Activated T-cell treated with anti-CD3 and anti-CD28 coated beads, Interleukin-2, amount 50 U/mL, for 1 hour (primary cell): ENCODE measurements around the gene FOXC1.
A peak's percentile ranks its signal among the peaks of the same experiment; 100 is the strongest.

Experiments
- DNase-seq: peaks from one replicate; pipeline ENCODE4 v3.0.0-alpha.2; 2020

Gene FOXC1

DNA sequence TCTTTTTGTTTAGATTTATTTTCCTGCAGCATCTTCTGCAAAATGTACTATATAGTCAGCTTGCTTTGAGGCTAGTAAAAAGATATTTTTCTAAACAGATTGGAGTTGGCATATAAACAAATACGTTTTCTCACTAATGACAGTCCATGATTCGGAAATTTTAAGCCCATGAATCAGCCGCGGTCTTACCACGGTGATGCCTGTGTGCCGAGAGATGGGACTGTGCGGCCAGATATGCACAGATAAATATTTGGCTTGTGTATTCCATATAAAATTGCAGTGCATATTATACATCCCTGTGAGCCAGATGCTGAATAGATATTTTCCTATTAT lies 3.2 kb downstream of the FOXC1 start:
- no peak for DNase-seq

DNA sequence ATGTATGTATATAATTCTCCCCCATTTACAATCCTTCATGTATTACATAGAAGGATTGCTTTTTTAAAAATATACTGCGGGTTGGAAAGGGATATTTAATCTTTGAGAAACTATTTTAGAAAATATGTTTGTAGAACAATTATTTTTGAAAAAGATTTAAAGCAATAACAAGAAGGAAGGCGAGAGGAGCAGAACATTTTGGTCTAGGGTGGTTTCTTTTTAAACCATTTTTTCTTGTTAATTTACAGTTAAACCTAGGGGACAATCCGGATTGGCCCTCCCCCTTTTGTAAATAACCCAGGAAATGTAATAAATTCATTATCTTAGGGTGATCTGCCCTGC lies 3.6 kb downstream of the FOXC1 start:
- no peak for DNase-seq

DNA sequence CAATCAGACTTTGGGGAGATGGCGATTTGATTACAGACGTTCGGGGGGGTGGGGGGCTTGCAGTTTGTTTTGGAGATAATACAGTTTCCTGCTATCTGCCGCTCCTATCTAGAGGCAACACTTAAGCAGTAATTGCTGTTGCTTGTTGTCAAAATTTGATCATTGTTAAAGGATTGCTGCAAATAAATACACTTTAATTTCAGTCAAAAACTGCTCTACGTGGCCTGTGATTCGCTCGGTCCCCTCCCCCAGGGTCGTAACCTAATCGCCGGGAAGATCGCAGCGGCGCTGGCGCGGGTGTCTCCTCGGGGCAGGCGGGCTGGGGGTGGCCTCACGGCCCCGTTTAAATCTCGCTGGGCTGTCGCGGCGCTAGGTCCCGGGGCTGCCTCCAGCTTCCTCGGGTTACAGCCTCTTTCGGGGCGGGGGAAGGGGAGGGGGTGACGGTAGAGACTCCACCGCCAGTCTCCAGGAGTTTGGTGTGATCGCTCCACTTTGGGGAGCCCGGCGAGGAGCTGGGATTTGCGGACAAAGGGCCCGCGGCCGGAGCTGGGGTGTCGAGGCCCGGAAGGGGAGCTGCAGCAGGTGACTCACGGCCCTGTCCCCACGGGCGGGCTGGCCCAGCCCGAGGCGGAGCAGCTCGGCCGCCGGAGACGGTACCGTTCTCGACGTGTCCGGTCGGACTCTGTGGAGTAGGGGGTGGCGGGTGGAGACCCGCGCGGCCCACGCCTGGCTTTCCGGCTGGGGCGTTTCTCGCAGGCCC lies 4.2 kb downstream of the FOXC1 start:
- peak; percentile 27 for DNase-seq

DNA sequence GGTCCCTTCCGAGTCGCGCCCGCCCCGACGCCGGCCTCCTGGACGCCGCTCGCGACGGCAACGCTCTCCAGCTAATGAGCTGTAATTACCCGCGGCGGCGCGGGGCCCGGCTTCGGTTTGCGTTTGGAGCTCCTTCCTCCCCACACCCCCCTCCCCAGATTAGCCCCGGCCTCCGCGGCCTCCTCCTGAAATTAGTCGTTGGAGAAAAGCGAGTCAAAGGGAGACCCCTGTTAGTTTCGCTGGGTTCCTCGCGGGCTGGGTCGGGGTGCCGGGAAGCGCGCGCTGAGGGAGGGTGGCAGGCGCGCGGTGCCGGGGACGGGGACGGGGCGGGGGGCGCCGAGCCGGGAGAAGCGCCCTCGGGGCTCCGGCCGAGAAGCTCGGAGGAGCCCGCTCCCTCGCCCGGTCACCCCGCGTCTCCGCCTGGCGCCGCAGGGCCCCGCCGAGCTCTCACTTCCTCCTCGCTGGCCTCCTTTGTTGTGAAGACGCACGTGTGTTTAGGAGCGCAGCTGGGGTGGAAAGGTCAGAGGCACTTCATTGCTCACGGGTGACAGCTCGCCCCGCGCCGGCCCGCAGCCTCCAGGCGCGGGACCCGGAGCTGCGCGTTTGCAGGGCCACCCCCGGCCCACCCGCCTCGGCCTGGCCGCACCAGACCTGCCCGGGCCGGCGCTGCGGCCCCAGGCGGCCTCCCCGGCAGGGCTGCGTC lies 4.9 kb downstream of the FOXC1 start:
- DNase-seq: no peak

DNA sequence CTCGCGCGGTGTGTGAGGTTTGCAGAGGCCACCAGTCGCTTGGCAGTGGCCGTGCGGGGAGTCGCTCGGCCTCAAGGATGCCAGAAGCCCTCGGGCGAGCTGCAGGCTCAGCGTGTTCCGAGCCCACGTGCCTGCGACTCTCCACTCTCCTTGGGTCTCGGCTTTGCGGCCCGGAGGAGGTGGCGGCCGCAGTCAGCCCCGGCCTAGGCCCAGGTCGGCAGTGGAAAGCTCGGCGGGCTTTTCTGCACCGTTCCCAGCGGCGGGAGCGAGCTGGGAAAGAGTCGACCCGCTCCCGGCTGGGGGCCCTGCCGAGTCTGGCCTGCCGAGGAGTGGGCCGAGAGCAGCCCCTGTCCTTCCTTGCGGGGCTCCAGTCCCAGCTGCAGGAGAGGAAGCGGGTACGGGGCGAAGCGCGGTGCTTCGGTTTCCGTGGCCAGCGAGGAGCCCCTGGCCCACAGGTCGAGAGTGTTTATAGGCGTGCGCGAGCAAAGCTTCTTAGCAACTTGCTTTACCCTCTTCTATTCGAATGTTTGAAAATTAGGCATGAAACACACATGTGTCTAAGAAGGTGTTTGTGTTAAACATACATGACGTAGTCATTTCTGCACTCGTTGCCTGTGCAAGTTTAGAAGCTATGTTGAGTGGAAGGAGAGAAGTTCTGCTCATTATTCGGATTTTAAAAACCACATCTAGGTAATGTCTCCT lies 5.6 kb downstream of the FOXC1 start:
- DNase-seq: no peak

DNA sequence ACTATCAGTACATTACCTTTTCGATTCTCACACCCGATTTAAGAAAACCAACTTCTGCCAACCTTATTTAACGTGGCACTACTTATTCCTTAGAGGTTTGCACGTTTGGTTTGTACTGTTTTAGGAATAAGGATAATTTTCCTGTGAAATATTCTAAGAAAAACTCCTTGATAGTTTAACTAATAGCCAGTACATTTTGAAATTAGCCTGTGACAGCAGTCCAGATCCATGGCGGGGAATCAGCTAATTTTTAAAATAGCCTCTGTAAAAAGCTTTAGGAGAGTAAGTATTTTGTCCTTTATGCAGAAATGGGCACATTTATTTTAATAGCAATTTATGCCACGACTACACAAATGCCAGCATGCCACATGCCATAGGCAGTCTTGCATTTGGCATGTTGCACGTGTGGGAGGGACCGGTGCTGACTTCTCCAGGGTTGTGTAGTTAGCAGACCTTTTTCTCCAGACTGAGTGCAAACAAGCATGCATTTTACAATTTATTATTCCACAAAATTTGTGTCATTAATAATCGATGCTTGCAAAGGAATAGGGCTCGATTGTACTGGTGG lies 6.2 kb downstream of the FOXC1 start:
- DNase-seq: no peak

DNA sequence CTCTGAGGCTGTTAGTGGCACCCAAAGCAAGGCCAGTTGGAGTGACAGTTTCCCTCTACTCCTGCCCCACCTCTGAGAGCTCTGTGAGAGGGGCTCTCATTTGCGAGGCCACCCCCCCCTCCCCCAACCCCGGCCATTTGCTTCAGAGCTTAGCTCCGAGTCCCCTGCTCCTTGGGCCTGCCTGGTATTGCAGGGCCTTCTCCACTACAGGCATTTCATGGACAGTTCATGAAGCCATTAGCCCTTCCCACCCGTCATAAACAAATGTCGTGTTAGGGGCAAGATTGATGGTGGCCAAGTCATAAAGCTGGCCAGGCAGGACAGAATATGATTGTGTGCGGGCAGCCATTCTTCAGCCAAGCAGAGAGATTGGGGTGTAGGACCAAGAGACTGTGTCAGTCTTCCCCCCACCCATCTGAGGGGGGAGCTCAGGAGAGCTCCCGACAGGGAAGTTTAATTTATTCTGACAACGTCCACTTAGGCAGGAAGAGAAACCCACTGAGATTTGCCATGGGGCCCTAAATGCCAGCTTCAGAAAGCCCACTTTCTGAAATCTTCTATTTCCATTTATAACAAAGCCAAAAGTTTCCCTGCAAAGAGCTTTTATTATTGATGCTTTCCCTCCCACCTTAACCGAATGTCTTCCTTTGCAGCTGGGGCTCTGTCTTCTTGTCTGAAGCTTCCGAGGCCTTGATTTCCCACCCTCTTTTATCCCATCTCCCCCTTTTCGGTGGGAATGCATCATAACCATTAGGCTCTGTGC lies 7.2 kb downstream of the FOXC1 start:
- no peak for DNase-seq

DNA sequence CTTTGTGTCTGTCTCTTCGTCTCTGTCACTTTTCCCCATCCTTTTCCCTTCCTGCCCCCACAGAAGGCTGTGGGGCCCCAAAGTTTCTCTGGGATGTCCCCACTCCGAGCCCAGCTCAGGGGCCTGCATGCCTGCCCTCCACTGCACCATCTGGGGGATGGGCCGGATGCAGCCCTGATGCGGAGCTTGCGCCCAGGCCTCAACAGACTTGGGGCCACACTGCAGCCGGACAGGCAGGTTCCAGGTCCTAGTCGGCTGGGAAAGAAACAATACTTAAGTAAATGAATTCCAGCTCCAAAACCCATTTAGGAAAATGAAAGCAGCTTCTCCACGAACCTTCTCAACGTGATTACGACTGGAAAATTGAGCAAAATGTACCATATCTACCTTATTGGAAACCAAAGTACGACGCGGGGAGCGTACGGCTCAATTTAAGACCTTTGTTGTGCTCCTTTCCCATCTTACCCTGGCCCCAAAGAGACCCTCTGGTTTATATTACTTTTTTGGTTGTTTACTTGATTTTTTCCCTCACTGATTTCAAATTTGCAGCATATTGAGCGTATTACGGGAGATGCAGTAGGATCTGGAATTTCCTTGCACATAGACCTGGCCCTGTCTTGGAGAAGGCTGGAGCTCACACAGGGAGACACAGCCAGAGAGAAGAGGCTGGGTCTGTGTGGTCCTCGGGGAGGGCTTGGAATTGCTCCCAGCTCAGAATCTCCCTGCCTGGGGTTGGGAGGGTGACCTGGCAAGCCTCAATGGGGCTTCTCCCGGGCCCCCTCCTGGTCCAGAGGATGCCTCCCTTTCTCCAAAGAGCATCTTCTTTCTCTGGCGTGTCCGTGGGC lies 8.0 kb downstream of the FOXC1 start:
- no peak for DNase-seq

DNA sequence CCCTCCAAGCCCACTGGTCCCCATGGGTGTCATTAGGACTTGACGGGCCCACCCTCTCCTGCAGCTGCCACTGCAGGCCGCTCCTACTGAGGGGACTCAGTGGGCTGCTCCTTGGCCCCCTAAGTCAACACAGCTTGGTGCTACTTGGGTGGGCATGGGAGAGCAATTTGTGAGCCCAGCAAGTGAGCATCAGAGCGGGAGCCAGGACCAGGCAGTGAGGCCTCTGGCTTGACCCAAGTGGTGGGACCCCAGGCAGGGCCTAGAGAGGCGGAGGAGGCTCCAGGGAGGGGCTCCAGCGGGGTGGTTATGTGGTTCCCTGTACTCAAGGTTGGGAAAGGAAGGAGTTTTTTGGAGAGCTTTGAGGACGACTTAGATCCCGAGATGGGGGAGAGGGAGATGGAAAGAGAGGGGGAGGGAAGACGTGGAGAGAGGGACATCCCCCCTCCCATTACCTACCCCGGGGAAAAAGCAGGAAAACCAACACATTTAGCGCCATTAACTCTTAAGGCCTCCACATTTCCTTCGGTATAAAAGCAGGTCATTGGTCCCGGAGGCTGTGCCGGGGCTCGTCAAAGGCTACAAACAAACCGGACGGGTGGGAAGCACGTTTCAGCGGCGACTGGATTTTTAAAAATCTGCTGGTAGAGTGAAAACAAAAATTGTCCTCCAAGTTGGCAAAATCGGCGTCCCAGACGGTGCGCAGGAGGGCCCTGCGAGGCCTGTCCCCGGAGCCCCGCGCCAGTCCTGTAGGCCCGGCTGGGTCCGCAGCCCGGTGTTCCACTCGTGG lies 8.8 kb downstream of the FOXC1 start:
- no peak for DNase-seq

DNA sequence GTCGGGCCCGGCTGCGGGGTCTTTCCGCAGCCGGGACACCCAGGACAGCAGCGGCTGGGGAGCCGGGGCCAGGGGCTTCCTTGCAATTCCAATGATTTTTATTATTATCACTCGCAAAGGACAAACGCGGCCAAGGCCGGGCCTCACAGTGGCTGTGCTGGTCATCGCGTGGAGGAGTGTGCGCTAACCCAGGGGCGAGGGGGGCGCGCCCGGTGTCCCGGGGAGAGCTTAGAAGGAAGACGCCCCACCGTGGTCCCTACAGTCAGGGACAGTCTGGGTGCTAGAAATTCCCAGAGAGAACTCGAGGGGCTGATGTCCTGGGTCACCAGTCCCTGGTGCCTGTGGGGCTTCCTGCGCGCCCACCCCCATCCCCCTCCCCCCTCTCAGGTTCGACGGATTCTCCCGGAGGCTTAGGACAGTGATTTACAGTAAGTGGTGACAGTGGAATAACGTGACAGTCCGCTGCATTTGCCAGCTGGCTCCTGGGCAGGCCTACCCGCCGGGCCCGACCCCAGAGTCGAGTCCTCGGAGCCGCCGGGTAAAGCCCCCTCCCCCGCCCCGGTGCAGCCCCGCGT lies 9.5 kb downstream of the FOXC1 start:
- no peak for DNase-seq

DNA sequence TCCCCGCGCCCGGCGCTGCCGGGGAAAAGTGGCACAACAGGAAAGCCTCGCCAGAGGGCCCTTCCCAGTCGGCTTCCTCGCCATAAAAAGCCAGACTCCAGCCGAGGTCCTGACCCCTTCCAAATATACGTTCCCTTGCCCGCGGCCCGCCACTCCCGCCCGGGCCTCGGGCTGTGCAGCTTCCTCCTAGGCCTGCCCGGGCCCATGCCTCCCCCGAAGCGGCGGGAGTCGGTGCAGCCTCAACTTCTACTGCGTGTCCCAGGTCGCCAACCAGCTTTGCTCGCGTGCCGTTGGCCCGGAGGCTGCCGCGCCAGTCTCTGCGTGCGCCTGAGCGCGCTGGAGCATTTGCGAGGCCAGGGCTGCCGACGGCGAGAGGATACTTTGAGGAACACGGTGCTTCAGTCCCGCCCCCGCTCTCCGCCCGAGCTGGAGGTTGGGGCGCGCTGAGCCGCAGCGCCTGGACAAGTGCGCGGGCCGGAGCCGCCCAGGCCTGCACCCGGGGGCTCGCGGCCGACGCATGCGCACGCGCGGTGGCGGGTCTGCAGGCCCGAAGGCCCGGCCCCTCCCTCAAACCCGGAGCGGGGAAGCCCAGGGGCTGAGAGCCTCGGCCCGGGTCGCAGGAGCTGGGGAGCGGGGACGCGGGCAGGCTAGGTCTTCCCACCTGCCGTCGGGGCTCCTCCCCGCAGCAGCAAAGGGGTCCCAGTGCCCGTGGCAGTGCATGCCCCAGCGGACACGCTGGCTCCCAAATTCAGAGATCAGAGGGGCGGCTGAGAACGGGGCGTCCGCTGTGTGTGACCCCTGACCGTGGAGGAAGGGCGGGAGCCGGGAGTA lies 10.2 kb downstream of the FOXC1 start:
- no peak for DNase-seq

DNA sequence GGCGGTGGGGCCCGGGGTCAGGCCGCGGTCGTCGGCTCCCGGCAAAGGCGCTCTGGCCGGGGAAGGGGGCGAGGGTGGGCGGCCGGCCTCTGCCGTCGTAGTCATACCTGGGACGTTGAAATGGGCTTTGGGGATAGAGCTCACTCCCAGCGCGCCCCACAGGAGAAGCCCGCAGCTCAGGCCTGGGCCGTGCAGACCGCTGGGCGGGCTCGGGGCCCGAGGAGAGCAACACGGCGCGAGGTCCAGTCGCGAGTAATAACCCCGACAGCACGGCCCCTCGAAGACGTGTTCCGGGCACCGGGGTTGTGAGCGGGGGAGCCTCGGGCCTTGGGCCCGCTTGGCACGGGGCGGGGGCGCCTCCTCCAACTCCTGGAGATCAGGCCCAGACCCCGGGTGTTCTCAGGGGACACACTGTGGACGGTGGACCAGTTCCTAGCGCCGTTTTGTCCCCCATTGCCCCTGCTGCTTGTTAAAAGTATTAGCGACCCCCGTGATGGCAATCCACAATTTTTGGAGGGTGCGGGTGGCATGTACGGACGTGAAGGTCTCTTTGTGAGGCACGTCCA lies 10.9 kb downstream of the FOXC1 start:
- DNase-seq: no peak

DNA sequence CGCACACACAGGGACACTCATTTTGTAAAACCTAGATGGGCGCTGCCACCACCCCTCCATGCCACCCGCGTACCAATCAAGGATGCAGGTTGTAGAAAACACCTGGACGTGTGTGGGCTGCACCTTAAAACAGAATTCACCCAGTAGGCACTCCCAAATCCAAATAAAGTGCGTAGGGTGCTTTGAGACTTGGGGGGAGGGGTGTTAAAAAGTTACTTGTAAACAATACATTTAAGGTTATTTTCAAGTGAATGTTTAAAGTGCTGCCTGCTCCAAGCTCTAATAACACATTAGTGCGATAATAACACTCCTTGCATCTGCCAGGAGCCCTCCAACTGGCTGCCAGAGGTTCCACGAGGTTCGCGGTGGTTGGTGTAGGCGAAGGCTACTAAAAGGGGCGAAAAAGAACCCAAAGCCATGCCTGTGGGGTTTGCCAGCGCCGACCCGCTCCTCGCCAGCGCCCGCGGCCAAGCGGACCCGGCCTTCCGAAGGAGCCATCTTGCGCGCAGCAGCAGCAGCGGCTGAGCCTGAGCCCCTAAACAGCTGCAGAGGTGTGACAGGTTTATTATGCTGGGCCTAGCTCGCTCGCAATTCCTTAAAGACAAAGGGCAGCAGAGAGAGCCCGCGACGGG lies 11.5 kb downstream of the FOXC1 start:
- DNase-seq: no peak

DNA sequence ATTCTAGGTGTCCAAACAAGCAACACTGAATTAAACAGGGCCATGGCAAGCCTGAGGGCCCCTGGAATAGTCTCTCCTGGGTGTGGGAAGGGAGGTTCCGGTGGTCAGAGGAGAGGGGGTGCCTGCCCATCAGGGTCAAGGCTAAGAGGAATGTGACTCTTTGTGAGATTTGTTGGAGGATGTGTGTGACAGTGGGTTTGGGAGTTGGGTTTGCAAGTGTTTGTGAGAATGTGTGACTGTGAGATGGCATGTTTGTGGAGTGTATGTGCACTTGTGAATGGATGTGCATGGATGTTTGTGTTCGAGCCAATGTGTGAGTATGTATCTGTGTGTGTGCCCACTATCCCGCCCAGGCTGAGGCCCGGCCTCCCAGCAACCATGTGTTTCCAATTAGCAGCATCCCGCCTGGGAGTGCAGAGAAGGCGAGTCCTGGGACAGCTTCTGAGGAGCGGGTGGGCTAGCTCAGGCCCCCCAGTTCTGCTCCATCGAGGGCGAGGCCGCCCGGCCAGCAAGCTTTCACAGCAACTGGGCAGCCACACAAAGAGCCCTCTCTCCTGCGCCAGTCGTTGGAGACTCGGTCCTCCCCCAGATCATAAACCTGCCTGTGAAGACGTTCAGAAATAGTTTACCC lies 12.6 kb downstream of the FOXC1 start:
- no peak for DNase-seq

DNA sequence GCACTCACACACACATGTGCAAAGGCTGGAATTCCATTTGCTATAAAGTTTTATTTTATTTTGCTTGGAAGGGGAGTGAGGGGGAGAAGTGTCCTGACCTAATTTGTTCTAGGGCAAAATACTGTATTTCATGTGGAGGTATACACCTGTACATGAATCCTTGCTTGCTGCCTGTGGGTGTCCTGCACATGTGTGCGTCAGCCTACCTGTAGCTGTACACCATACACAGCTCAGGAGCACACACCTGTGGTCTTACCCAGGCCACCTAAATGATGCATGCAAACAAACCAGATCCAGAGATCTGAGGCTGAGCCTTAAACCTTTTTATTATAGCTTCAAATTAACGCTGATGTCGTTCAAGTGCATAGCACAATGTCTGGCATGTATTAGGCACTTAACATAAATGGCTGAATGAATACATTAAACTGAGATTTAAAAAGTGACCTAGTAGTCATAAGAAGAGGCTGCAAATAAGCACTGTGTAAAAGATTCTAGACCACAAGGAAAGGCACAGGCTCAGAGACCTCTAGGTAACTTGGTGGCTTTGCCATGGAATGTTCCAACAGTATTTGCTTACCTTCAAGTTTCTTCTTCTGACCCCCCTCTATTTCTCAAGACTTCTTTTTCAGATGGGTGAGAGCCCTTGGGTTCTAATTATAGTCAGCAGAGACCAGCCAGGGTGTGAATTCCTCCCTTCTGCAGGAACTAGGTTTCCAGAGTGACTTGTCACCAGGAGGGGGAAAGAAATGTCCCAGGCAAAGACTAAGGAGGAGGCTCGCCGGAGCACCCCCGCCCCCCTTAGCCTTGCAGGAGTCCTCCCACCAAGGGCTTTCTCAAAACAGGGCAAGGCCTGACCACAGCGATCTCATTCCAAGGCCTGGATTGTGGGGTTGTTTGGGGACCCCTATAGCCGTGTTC lies 13.4 kb downstream of the FOXC1 start:
- DNase-seq: no peak

DNA sequence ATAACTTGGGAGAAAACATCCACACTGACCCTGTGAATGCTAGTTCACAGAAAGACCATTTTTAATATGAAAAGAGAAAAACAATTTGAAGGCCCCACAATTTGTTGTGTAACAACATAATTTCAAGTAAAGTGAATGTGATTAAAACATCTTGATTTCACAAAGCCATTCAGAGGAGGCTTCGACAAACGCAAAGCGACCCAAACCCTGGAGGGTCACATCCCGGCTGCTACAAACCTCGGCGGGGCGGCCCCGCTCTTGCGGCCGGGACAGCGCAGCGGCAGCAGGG lies 14.0 kb downstream of the FOXC1 start:
- DNase-seq: no peak

DNA sequence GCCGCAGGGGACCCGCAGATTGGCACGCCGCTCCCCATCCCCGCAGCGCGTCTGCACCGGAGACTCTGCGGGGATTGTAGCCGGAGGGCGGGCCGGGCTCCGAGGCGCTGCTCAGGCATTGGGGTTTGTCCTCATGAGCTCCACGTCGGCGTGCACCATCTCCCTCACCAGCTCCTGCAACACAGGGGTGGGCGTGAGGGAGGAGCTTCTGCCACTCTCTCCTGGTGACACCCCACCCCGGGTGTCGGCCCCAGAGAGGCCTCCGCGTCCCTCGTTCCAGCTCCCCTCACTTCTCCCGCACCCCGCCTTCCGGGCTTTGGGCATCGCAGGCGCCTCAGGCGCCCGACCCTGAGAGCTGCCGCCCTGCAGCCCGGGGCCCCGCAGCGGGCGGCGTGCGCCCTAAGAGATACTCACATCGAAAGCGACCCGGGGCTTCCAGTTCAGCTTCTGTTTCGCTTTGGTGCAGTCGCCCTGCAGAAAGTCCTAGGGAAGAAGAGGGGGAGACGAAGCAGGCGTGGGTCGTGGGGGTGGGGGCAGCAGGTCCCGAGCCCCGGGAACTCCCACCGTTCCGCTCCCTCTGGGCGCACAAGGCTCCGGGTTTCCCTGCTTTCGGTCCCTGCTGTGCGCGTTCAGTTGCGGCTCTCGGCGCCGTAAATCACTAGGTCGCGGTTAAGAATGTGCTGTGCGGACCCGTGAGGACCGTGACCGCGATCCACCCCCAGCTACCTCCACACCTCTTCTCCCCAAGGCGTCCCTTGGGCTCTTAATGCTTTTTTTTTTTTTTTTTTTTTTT lies 14.5 kb downstream of the FOXC1 start:
- no peak for DNase-seq
